ENCODE results near the gene PDE2A.
"Not testable (repeated sequence)": the region's sequence is repeated elsewhere in the genome, so short reads cannot be mapped to it uniquely, and the experiment has no call there.

The PDE2A gene

DNA sequence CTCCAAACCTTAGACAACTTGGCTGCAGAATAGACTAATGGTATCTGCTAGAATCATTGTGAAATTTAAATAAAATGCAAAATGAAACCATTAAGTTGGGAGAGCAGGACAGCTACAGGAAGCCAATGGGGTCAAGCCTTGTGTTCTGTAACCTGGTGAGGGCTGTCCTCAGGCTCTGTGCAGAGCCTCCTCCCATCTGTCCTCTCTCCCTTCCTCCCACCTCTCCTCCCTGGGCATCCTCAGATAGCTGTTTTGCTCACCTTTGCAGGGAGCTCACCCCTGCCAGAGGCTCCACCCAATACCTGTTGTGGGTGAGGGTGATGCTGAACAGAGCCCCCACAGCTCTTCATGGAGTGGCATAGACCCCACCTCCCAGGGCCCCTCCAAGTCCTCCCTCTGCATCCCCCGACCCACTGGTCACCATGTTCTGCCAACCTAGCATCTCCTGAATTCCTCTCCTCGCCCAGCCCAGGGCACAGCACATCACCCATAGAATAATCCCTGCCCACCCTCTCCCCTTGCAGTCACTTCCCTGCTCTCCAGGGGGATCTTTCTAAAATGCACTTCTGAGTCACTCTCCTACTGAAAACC lies 100.3 kb downstream of the PDE2A start:
- no peak for DNase-seq

DNA sequence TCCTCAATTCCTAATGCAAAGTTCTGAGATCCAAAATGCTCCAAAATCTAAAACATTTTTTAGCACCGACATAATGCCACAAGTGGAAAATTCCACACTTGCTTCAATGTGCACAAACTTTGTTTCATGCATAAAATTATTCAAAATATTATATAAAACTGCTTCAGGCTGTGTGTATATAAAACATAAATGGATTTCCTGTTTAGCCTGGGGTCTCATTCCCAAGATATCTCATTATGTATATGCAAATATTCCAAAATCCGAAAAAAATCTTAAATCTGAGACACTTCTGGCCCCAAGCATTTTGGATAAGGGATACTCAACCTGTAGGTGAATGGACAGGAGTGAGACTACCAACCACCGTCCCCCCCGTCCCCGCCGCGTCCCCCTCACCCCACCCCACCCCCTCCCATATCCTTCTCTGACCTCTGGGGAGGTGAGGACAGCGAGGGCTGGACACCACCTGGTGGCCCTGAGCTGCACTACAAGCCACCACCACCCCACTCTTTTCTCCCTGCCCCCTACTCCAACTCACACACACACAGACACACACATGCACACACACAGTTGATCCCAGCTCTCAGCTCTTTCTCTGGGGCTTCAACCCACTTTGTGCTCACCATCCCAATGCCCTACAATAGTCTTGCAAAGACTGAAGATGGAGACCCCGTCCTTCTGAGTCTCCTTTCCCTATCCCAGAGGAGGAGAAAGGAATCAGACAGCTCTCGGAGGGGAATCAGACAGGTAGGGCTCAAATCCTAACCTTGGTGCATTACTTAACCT lies 101.0 kb downstream of the PDE2A start:
- no peak for DNase-seq

DNA sequence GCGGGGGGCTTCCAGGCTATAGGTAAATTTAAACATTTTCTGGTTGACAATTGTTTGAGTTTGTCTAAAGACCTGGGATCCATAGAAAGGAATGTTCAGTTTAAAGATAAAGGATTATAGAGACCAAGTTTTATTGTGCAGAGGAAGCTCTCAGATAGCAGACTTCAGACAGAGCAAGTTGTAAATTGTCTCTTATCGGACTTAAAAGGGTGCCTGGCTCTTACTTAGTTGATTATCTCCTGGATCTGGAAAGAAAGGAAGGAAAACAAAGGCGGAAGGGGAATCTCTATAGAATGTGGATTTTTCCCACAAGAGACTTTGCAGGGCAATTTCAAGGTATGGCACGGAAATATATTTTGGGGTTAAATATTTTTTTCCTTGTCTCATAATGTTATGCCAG lies 101.7 kb downstream of the PDE2A start:
- DNase-seq = not testable (repeated sequence)

DNA sequence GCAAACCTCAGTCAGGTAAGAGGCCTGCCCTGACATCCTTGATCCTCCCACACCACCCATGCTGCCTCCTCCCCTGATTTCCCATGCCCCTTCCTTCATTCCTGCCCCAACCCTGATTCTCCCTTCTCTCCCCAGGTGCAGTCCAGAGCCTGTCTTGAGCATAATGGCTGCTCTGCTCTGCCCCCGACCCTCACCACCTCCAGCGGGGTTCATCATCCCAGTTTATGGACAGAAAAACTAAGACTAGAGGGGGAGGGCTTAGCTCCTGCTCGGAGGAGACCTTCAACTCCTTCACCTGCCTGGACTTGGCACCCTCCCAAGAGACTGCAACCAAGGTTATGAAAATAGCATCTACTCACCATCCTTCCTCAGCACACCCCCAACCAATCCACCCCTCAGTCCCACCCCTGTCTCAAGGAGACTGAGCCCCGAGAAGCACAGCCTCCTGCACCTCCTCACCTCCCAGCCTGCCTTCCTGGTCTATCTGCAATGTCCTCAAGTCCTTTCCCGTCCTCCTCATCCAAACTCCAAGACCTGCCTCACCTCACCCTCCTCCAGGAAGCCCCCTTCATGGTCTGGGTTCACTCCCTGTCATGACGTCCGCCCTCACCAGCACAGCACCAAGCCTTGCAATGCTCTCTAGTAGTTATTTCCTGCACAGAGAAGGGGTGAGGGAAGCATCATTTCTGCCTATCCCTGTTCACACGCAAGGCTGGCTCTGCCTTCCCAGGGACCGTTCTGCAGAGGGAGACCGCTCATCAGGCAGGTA lies 103.1 kb downstream of the PDE2A start:
- DNase-seq = no peak

DNA sequence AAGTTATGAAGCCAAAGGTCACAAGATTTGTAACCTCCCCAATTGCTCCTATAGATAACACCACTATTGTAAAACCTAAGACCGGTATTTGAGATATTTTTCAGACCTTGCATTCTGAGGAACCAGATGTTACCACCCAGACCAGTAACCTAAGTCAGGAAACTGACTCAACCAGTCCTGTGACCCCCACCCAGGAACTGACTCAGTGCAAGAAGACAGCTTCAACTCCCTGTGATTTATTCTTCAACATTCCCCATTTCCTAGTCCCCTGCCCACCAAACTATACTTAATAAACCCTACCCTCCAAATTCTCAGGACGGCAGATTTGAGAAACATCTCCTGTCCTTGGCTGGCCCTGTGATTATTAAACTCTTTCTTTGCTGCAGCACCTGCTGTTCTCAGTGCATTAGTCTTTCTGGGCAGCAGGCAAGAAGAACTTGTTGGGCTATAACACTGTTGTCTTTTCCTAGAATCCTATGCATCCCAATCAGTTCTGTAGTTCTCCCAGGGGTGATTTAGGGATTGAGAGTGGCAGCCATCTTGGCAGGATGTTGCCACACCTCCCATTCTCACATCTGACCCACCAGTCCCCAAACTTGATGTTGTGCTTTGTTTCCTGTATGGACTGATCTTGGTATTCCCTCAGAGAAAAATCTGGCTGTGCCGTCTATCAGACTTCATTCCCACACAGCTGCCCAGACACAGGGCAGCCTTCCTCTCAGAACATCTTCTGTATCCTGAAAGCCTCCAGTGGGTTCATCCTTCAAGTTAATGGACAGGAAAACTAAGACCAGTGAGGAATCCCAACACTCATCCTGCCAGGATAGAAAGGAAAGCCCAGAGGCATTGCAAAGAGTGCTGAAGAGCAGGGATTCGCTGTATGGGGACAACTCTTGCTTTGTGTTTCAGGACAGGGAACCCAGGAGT lies 104.0 kb downstream of the PDE2A start:
- no peak for DNase-seq

DNA sequence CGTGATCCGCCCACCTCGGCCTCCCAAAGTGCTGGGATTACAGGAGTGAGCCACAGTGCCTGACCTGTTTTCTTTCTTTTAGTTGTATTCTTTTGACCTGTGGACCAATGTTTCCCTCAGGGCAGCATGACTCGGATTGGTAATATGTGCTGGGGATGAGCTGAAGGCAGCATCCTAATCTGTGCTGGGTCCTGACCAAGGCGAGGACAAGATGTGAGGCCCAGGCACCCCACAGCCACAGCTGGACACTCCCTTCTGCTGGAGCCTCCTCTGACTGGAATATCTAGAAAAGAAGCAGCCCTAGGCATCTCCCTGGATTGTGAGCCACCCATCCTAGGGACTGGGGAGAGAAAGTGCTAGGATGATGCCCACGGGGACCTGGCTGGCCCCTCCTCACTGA lies 105.4 kb downstream of the PDE2A start:
- no peak for DNase-seq

DNA sequence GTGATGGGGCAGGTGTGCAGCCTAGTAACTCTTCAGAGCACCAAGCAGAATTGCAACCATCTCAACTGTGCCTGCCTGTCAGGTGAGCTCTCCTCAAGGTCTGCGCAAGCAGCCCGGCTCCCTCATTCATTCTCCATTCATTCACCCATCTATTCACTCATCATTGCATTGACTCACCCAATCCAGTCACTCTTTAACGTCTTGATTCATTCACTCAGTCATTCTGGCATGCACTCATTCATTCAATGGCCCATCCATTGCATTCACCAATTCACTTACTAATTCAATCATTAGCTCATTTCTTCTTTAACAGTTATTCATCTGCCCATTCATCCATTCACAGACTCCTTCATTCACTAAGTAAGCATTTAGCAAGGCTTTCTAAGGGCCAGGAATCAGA lies 111.8 kb downstream of the PDE2A start:
- DNase-seq = no peak

DNA sequence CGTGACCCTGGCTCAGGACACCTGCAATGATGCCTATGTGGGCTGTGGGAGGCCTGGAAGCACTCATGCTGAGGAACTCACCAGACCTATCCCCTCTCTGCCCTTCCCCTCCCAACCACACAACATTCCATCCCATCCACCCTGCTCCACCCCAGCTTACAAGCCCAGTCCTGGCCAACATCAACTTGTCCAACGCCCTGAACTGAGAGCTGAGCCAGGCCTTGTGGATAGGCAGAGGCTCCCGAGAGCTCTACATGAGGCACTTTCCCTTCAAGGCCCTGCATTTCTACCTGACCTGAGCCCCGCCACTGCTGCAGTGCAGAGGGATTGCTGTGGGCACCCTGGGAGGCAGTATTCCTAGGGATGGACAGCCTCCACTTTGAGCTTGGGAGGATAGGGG lies 112.4 kb downstream of the PDE2A start:
- no peak for DNase-seq

DNA sequence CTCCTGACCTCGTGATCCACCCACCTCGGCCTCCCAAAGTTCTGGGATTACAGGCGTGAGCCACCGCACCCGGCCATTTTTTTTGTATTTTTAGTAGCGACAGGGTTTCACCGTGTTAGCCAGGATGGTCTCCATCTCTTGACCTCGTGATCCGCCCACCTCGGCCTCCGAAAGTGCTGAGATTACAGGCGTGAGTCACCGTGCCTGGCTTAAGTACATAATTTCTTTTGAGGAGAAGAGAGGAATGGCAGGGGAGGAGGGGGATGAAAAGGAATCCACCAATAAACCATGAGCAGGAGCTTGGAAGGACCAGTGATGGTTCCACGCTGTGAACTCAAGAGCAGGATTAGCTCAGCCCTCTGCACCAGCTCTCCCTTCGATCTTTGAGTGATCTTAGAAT lies 113.4 kb downstream of the PDE2A start:
- DNase-seq = not testable (repeated sequence)

DNA sequence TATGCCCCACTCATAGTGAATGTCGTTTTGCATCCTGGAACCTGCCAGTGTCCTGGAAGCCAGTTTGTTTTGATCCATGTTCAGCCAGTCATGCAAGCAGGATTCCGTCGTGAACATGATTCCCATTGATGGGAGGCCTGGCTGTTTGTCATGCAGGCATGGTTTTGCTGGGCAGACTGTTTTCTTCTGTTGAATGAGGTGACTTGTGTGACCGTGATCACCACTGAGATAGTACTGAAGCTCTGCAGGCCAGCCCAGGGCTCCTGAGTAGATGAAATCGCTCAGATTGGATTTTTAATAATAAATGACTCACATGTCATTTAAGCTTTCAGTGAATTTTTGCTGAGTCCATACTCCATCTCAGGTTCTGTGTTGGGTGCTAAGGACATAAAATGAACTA lies 117.8 kb downstream of the PDE2A start:
- DNase-seq = no peak

DNA sequence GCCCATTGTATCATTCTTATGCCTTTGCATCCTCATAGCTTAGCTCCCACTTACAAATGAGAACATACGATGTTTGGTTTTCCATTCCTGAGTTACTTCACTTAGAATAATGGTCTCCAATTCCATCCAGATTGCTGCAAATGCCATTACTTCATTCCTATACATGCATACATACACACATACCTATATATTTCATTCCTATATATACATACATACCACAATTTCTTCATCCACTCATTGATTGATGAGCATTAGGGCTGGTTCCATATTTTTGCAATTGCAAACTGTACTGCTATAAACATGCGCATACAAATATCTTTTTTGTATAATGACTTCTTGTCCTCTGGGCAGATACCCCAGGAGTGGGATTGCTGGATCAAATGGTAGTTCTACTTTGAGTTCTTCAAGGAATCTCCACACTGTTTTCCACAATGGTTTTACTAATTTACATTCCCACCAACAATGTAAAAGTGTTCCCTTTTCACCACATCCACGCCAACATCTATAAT lies 119.2 kb downstream of the PDE2A start:
- not testable (repeated sequence) for DNase-seq

DNA sequence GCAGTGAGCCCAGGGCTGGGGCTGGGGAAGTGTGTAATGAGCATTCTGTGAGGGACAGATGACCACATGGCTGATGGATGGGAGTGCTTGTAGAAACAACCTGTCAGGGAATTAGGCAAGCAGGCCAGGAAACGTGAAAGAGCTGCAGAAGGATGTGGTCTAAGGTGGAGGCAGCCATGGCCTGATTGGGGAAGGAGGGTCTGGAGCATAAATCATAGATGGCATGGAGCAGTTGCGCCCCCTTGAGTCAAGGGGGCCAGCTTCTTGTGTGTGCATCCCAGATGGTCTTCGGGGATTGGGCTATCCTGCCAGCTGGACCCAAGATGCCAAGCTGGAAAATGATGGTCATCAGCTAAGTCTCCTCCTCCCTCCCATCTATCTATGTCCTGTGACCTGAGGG lies 120.5 kb downstream of the PDE2A start:
- no peak for DNase-seq

DNA sequence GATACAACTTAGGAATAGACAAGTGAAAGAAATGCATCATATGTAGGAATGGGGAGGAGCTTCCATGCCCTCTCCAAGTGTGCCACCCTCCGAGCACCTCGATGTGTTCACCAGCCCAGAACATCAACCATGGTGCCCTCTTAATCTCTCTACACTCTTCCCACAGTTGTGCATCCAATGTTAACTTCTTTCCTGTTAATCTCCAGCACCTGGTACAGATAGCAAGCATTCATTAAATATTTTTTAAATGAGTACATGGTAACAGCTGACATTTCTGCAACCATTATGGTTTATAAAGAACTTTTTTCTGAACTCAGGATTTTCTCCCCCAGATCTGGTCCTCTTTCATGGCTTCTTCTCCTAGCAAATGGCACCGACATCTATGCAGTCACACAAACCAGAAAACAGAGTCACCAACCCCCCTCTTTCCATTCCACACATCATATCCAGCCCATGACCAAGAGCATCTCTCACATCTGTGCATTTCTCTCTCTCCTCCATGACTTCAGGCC lies 121.8 kb downstream of the PDE2A start:
- no peak for DNase-seq

DNA sequence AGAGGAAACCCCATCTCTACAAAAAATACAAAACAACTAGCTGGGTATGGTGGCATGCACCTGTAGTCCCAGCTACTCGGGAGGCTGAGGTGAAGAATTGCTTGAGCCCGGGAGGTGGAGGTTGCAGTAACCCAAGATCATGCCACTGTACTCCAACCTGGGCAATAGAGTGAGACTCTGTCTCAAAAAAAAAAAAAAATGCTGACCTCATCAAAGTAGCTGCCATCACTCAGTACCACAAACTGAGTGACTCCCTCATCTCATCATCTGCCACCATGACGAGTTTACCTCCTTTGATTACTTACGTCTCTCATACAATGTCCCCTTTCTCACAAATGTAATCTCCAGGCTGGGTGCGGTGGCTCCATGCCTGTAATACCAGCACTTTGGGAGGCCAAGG lies 122.7 kb downstream of the PDE2A start:
- no peak for DNase-seq

DNA sequence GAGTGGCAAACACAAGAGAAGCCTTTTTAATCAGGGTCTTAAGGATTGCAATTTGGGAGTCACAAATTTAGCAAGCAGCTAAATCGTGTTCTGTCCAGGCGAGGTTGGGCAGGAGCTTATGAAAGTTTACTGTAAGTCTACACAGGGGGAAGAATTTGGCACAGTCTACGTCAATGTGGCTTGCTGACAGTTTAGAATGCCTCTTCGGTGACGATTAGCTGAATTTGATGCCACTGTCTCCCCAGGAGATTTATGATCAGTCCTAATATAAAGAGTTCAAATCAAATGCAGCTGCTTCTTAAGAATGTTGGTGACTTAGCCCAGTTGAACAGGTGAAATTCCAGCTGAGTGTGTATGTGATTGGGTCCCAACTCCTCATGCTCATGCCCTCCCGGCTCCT lies 125.8 kb downstream of the PDE2A start:
- no peak for DNase-seq

DNA sequence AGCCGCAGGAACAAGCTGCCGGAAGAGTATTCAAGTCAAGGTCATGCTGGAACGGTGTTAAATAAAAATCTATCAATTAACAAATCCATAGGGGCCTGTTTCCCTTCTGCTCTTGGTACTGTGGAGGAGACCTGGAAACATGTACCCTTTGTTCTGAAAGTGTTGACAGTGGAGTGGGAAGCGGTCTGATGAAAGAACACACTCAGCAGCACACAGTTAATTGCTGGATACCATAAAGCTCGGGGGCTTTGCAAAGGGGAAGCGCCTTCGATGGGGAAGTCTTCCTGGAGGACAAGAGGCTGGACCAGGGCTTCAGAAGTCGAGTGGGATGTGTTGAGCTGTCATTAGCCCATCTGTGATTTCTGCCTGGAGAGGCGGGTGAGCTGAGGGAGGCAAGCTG lies 127.4 kb downstream of the PDE2A start:
- no peak for DNase-seq

DNA sequence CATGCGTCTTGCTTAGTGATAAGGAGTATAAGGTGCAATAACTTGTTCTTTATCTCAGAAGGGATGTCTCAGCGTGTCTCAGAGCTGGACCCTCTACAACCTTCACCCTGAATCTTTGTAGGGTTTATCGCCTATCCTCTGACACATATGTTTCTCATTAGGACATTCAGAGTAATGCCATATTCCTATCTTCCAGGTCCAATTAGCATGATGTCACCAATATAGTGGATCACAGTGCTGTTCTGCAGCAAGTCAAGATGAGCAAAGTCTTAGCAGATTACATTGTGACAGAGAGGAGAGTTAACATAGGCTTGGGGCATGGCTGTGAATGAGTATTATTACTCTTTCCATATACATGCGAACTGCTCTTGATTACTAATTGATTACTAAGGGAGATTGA lies 129.6 kb downstream of the PDE2A start:
- DNase-seq = no peak

DNA sequence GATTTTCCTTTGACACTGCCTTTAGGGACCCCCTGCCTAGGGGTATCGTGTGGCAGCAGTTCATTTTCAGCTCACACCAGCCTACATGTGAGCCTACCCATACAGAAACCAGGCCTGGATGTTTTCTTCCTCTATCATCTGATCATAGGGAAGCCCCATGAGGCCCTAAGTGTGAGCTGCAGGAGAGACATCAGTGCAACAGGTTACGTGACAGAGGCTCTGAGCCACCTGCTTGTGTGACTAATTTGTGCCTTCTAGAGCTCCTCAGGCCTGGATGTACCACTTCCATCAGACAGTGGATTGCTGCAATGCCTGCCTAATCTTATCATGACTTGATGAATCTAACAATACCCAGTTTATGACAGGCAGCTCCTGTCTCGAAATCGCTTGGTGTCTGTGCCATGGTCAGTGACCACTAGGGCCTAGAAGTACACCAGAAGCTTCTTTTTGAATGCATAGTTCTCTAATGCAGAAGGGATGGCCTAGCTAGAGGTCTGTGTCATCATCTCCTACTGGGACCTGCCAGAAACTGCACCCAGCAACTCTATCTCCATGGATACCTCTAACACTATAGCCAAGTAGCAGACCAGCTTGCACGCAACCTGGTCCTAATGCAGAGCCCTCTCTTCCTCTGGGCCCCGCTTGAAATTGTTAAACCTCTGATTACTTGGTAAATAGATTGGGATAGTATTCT lies 130.2 kb downstream of the PDE2A start:
- DNase-seq = no peak

DNA sequence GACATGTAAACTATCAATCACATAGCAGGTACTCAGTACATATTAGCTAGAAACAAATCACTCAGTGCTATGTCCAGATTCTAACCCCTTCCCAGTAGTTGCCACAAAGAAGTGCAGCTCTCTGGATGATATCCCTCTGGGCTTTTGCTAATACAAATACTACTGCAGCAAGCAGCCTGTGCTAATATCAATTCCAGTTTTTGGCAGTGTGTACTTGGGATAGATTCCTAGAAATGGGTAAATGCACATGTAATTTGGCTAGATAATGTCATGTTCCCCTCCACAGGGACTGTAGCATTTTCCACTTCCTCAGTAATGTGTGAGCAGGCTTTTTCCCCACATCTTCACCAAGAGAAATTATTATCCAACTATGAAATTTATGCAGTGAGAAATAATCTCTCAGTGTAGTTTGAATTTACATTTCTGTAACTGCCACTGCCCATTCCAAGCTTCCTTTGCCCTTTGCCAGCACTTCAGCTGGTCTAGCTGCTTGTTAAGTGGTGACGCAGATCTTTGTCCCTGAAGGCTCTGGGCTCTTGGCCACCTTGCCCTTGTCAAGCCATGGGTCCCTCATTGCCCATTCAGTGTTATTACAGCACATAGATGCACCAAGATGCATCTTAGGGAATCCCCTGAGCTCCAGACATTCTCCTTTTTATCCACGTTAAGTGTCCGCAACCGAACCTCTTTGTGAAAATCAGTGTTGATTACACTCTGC lies 132.8 kb downstream of the PDE2A start:
- DNase-seq = no peak

DNA sequence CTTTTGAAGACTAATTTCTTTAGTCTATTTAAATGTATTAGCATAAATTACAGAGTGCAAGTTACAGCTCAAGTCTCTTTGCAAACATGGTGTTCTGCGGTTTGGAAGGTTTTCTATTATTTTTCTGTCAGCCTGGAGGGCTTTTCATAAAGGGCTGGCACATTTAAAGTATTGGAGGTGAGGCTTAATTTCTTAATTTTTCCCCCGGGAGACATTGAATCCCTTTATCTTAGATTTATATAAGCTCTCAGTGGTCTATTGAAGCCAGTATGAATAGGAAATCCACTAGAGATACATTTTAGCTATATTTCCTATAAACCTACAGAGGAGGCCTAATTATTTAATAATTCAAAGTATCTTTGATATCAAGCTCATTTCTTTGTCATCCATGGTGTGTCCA lies 137.2 kb downstream of the PDE2A start:
- no peak for DNase-seq

DNA sequence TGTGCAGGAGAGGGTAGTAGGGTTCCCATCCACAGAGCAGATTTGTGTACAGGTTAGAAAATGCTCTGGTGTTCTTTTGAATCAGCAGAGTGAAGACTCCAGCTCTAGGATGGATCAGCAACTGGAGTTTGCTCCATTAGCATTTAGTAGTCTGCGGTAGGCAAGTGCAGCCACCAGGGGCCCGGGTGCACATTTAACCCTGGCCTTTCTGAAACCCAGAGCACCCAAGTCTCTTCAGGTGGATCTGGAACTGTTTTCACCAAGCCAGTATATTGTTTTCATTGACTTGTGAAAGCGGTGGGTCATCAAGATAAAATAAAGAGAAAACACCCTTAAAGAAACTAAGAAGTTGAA lies 139.1 kb downstream of the PDE2A start:
- no peak for DNase-seq
